ENCODE results near the gene GPR78. TPM values are rescaled to one million over a fixed set of nuclear protein-coding genes. Genes with fewer than 3 reads are reported as not detected.
A peak's percentile ranks its signal among the peaks of the same experiment; 100 is the strongest.

Gene GPR78
- total RNA-seq, 1 donor from 2014 or later = 0.16 TPM

GRCh38 chr4:8599657-8600056 is 19.5 kb downstream of the GPR78 start:
- no peak overlapping the region for H3K9ac ChIP-seq (ENCODE audit: low read length)
- no peak overlapping the region for H2AFZ ChIP-seq (ENCODE audit: low read depth, low read length)
- H3K4me1 ChIP-seq (ENCODE audit: insufficient read depth, low read length) = peaks cover 9% of the 10 kb centered on the region
- H3K4me1 Mint-ChIP-seq (ENCODE audit: low read depth, unreplicated experiment) = no peaks in the 10 kb centered on the region
- no peak overlapping the region for H3K4me3 Mint-ChIP-seq (ENCODE audit: unreplicated experiment)
- H3K36me3 ChIP-seq (ENCODE audit: insufficient read depth, low read length) = no peaks in the 10 kb centered on the region
- H3K4me3 ChIP-seq (ENCODE audit: insufficient read depth, low read depth, low read length) = no peak overlapping the region
- no peak for TF ChIP-seq EZH2 (IDR thresholded peaks at IDR 0.05; ENCODE audit: insufficient read depth, low read length)
- TF ChIP-seq, protein P1, sequence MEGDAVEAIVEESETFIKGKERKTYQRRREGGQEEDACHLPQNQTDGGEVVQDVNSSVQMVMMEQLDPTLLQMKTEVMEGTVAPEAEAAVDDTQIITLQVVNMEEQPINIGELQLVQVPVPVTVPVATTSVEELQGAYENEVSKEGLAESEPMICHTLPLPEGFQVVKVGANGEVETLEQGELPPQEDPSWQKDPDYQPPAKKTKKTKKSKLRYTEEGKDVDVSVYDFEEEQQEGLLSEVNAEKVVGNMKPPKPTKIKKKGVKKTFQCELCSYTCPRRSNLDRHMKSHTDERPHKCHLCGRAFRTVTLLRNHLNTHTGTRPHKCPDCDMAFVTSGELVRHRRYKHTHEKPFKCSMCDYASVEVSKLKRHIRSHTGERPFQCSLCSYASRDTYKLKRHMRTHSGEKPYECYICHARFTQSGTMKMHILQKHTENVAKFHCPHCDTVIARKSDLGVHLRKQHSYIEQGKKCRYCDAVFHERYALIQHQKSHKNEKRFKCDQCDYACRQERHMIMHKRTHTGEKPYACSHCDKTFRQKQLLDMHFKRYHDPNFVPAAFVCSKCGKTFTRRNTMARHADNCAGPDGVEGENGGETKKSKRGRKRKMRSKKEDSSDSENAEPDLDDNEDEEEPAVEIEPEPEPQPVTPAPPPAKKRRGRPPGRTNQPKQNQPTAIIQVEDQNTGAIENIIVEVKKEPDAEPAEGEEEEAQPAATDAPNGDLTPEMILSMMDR (IDR thresholded peaks at IDR 0.05; ENCODE audit: insufficient read depth, low read depth, low read length) = no peak
- peaks cover 3% of the 10 kb centered on the region for H3K27me3 ChIP-seq (ENCODE audit: insufficient read depth, low read length)
- peak overlapping the region; percentile 41 for H3K27ac Mint-ChIP-seq (ENCODE audit: unreplicated experiment)
- H4K20me1 ChIP-seq (ENCODE audit: insufficient read depth, low read length) = peaks cover 3% of the 10 kb centered on the region
- H3K27ac ChIP-seq (ENCODE audit: low read depth, low read length) = no peak overlapping the region
- H3K9me3 ChIP-seq (ENCODE audit: insufficient read depth, low read depth, low read length) = no peaks in the 10 kb centered on the region
- H3K36me3 Mint-ChIP-seq (ENCODE audit: low read depth, unreplicated experiment) = no peaks in the 10 kb centered on the region
- DNase-seq (ENCODE audit: low read depth) = peak; percentile 89
- no peaks in the 10 kb centered on the region for H3K9me3 Mint-ChIP-seq (ENCODE audit: unreplicated experiment)
- peak overlapping the region; percentile 31 for H3K4me2 ChIP-seq (ENCODE audit: low read length)
- FAIRE-seq = peak; percentile 49
- H3K79me2 ChIP-seq (ENCODE audit: insufficient read depth, low read length) = no peaks in the 10 kb centered on the region
- peaks cover 46% of the 10 kb centered on the region for H3K27me3 Mint-ChIP-seq (ENCODE audit: low read depth, unreplicated experiment)

GRCh38 chr4:8600266-8600665 is 20.1 kb downstream of the GPR78 start:
- H3K4me1 Mint-ChIP-seq (ENCODE audit: low read depth, unreplicated experiment) = no peaks in the 10 kb centered on the region
- no peak overlapping the region for H3K27ac ChIP-seq (ENCODE audit: low read depth, low read length)
- no peaks in the 10 kb centered on the region for H3K36me3 Mint-ChIP-seq (ENCODE audit: low read depth, unreplicated experiment)
- no peaks in the 10 kb centered on the region for H3K9me3 Mint-ChIP-seq (ENCODE audit: unreplicated experiment)
- H3K27ac Mint-ChIP-seq (ENCODE audit: unreplicated experiment) = no peak overlapping the region
- H4K20me1 ChIP-seq (ENCODE audit: insufficient read depth, low read length) = peaks cover 6% of the 10 kb centered on the region
- no peak for DNase-seq (ENCODE audit: low read depth)
- H3K4me3 Mint-ChIP-seq (ENCODE audit: unreplicated experiment) = no peak overlapping the region
- H3K4me3 ChIP-seq (ENCODE audit: insufficient read depth, low read depth, low read length) = no peak overlapping the region
- peaks cover 43% of the 10 kb centered on the region for H3K27me3 Mint-ChIP-seq (ENCODE audit: low read depth, unreplicated experiment)
- H3K27me3 ChIP-seq (ENCODE audit: insufficient read depth, low read length) = peaks cover 3% of the 10 kb centered on the region
- no peak overlapping the region for H3K4me2 ChIP-seq (ENCODE audit: low read length)
- no peaks in the 10 kb centered on the region for H3K36me3 ChIP-seq (ENCODE audit: insufficient read depth, low read length)
- H2AFZ ChIP-seq (ENCODE audit: low read depth, low read length) = no peak overlapping the region
- no peaks in the 10 kb centered on the region for H3K9me3 ChIP-seq (ENCODE audit: insufficient read depth, low read depth, low read length)
- TF ChIP-seq, protein P1 (IDR thresholded peaks at IDR 0.05; ENCODE audit: insufficient read depth, low read depth, low read length) = no peak
- no peak for TF ChIP-seq EZH2 (IDR thresholded peaks at IDR 0.05; ENCODE audit: insufficient read depth, low read length)
- H3K79me2 ChIP-seq (ENCODE audit: insufficient read depth, low read length) = no peaks in the 10 kb centered on the region
- no peak for FAIRE-seq
- H3K9ac ChIP-seq (ENCODE audit: low read length) = no peak overlapping the region
- peaks cover 9% of the 10 kb centered on the region for H3K4me1 ChIP-seq (ENCODE audit: insufficient read depth, low read length)

GRCh38 chr4:8600686-8601085 is 20.5 kb downstream of the GPR78 start:
- H3K79me2 ChIP-seq (ENCODE audit: insufficient read depth, low read length) = no peaks in the 10 kb centered on the region
- no peaks in the 10 kb centered on the region for H3K9me3 Mint-ChIP-seq (ENCODE audit: unreplicated experiment)
- no peak overlapping the region for H3K4me3 ChIP-seq (ENCODE audit: insufficient read depth, low read depth, low read length)
- H2AFZ ChIP-seq (ENCODE audit: low read depth, low read length) = no peak overlapping the region
- peaks cover 9% of the 10 kb centered on the region for H3K4me1 ChIP-seq (ENCODE audit: insufficient read depth, low read length)
- H3K36me3 Mint-ChIP-seq (ENCODE audit: low read depth, unreplicated experiment) = no peaks in the 10 kb centered on the region
- H3K9me3 ChIP-seq (ENCODE audit: insufficient read depth, low read depth, low read length) = no peaks in the 10 kb centered on the region
- H3K27me3 Mint-ChIP-seq (ENCODE audit: low read depth, unreplicated experiment) = peaks cover 40% of the 10 kb centered on the region
- FAIRE-seq (no peak), DNase-seq (ENCODE audit: low read depth) (no peak)
- H3K27me3 ChIP-seq (ENCODE audit: insufficient read depth, low read length) = peaks cover 3% of the 10 kb centered on the region
- H3K9ac ChIP-seq (ENCODE audit: low read length) = no peak overlapping the region
- no peak overlapping the region for H3K27ac Mint-ChIP-seq (ENCODE audit: unreplicated experiment)
- TF ChIP-seq EZH2 (IDR thresholded peaks at IDR 0.05; ENCODE audit: insufficient read depth, low read length) = no peak
- TF ChIP-seq, protein P1 (IDR thresholded peaks at IDR 0.05; ENCODE audit: insufficient read depth, low read depth, low read length) = no peak
- no peak overlapping the region for H3K27ac ChIP-seq (ENCODE audit: low read depth, low read length)
- H3K4me2 ChIP-seq (ENCODE audit: low read length) = no peak overlapping the region
- H3K4me1 Mint-ChIP-seq (ENCODE audit: low read depth, unreplicated experiment) = no peaks in the 10 kb centered on the region
- no peaks in the 10 kb centered on the region for H3K36me3 ChIP-seq (ENCODE audit: insufficient read depth, low read length)
- H4K20me1 ChIP-seq (ENCODE audit: insufficient read depth, low read length) = peaks cover 6% of the 10 kb centered on the region
- no peak overlapping the region for H3K4me3 Mint-ChIP-seq (ENCODE audit: unreplicated experiment)
